ENCODE results near the gene FHIT.

The FHIT gene

GRCh38 chr3:60202052-60202726, 1049.1 kb downstream of the FHIT start:
- Histone ChIP-seq H3K4me1 (ENCODE audit: low read length) (peaks cover 8% of the 10 kb centered on the region), H4K20me1 (ENCODE audit: insufficient read depth, low read length) (peaks cover 5% of the 10 kb centered on the region; the same call in 1 of the 2 replicates), H3K79me2 (ENCODE audit: low read length) (no peaks in the 10 kb centered on the region), H3K36me3 (replicated peaks; ENCODE audit: low read depth, low read length) (no peaks in the 10 kb centered on the region), H3K27ac (ENCODE audit: low read length) (no peak overlapping the region), H3K4me3 (ENCODE audit: low read length) (no peak overlapping the region), H3K27me3 (ENCODE audit: low read depth, low read length) (peaks cover 6% of the 10 kb centered on the region; the same call in 1 of the 2 replicates), H3K9me3 (ENCODE audit: insufficient read depth, low read length) (no peaks in the 10 kb centered on the region), H3K9ac (ENCODE audit: low read length) (no peak overlapping the region), H2AFZ (ENCODE audit: low read depth, low read length) (no peak overlapping the region), H3K4me2 (ENCODE audit: low read length) (peak overlapping the region; percentile 7; the same call in 1 of the 2 replicates)
- TF ChIP-seq CTCF (IDR thresholded peaks at IDR 0.05; ENCODE audit: low read depth, low read length): peak; percentile 16; the same call in 1 of the 2 replicates
- no peak for TF ChIP-seq EZH2phosphoT487 (IDR thresholded peaks at IDR 0.05; ENCODE audit: low read depth)

- H4K20me1 ChIP-seq (ENCODE audit: insufficient read depth, low read length): peaks cover 5% of the 10 kb centered on the region; the same call in 1 of the 2 replicates
- no peaks in the 10 kb centered on the region for H3K79me2 ChIP-seq (ENCODE audit: low read length)
- no peaks in the 10 kb centered on the region for H3K9me3 ChIP-seq (ENCODE audit: insufficient read depth, low read length)
- no peak overlapping the region for H3K9ac ChIP-seq (ENCODE audit: low read length)
- H3K36me3 ChIP-seq (replicated peaks; ENCODE audit: low read depth, low read length): no peaks in the 10 kb centered on the region
- H3K27me3 ChIP-seq (ENCODE audit: low read depth, low read length): peaks cover 8% of the 10 kb centered on the region; the same call in 1 of the 2 replicates
- TF ChIP-seq EZH2phosphoT487 (IDR thresholded peaks at IDR 0.05; ENCODE audit: low read depth): no peak
- no peak for TF ChIP-seq CTCF (IDR thresholded peaks at IDR 0.05; ENCODE audit: low read depth, low read length)
- no peak overlapping the region for H3K27ac ChIP-seq (ENCODE audit: low read length)
- no peak overlapping the region for H2AFZ ChIP-seq (ENCODE audit: low read depth, low read length)
- no peak overlapping the region for H3K4me3 ChIP-seq (ENCODE audit: low read length)
- no peak overlapping the region for H3K4me2 ChIP-seq (ENCODE audit: low read length)
- peaks cover 8% of the 10 kb centered on the region for H3K4me1 ChIP-seq (ENCODE audit: low read length)
Measured at GRCh38 chr3:60199306-60199705, 1051.9 kb downstream of the FHIT start.

GRCh38 chr3:60198179-60198720, 1053.0 kb downstream of the FHIT start:
- H2AFZ ChIP-seq (ENCODE audit: low read depth, low read length): no peak overlapping the region
- H3K27me3 ChIP-seq (ENCODE audit: low read depth, low read length): peaks cover 11% of the 10 kb centered on the region; the same call in 1 of the 2 replicates
- H3K4me1 ChIP-seq (ENCODE audit: low read length): peaks cover 8% of the 10 kb centered on the region
- no peaks in the 10 kb centered on the region for H3K79me2 ChIP-seq (ENCODE audit: low read length)
- H3K9me3 ChIP-seq (ENCODE audit: insufficient read depth, low read length): no peaks in the 10 kb centered on the region
- no peak overlapping the region for H3K4me2 ChIP-seq (ENCODE audit: low read length)
- TF ChIP-seq CTCF (IDR thresholded peaks at IDR 0.05; ENCODE audit: low read depth, low read length) (no peak), EZH2phosphoT487 (IDR thresholded peaks at IDR 0.05; ENCODE audit: low read depth) (no peak)
- no peak overlapping the region for H3K27ac ChIP-seq (ENCODE audit: low read length)
- no peaks in the 10 kb centered on the region for H3K36me3 ChIP-seq (replicated peaks; ENCODE audit: low read depth, low read length)
- H4K20me1 ChIP-seq (ENCODE audit: insufficient read depth, low read length): peaks cover 5% of the 10 kb centered on the region; the same call in 1 of the 2 replicates
- H3K9ac ChIP-seq (ENCODE audit: low read length): no peak overlapping the region
- H3K4me3 ChIP-seq (ENCODE audit: low read length): no peak overlapping the region

GRCh38 chr3:60192297-60193114, 1058.7 kb downstream of the FHIT start:
- H3K9ac ChIP-seq (ENCODE audit: low read length): no peak overlapping the region
- H3K4me3 ChIP-seq (ENCODE audit: low read length): peak overlapping the region; percentile 20
- H3K27ac ChIP-seq (ENCODE audit: low read length): no peak overlapping the region
- peaks cover 24% of the 10 kb centered on the region for H3K27me3 ChIP-seq (ENCODE audit: low read depth, low read length)
- TF ChIP-seq EZH2phosphoT487 (IDR thresholded peaks at IDR 0.05; ENCODE audit: low read depth): no peak
- TF ChIP-seq CTCF (IDR thresholded peaks at IDR 0.05; ENCODE audit: low read depth, low read length): no peak
- H4K20me1 ChIP-seq (ENCODE audit: insufficient read depth, low read length): no peaks in the 10 kb centered on the region
- H3K36me3 ChIP-seq (replicated peaks; ENCODE audit: low read depth, low read length): no peaks in the 10 kb centered on the region
- H3K79me2 ChIP-seq (ENCODE audit: low read length): no peaks in the 10 kb centered on the region
- H3K4me1 ChIP-seq (ENCODE audit: low read length): peaks cover 15% of the 10 kb centered on the region
- peak overlapping the region; percentile 59 for H3K4me2 ChIP-seq (ENCODE audit: low read length)
- H3K9me3 ChIP-seq (ENCODE audit: insufficient read depth, low read length): no peaks in the 10 kb centered on the region
- no peak overlapping the region for H2AFZ ChIP-seq (ENCODE audit: low read depth, low read length)
